Esophagus (tissue), 2 donors: Measurements from ENCODE around the gene B4GALNT4. TPM values are rescaled to one million over a fixed set of nuclear protein-coding genes. Genes with fewer than 3 reads are reported as not detected.
"Not testable (repeated sequence)": the region's sequence is repeated elsewhere in the genome, so short reads cannot be mapped to it uniquely, and the experiment has no call there.

Source experiments
- H3K27ac ChIP-seq, 2 donors: one replicate each; pipeline ENCODE4 v1.5.1; 2013; ENCODE audit warnings: low read depth in 2 of 2, mild to moderate bottlenecking in 2 of 2, inconsistent platforms in 1 of 2, low read length in 1 of 2, moderate library complexity in 1 of 2
- H3K27me3 ChIP-seq, 2 donors: one replicate each; pipeline ENCODE4 v1.6.1; 2013; ENCODE audit warnings: low read length in 2 of 2, control low read depth in 1 of 2, mild to moderate bottlenecking in 1 of 2; ENCODE audit not compliant: insufficient read depth in 2 of 2, control insufficient read depth in 1 of 2
- H3K36me3 ChIP-seq, 2 donors: one replicate each; pipeline ENCODE4 v1.6.1; 2013; ENCODE audit warnings: low read length in 1 of 2; ENCODE audit not compliant: control insufficient read depth in 2 of 2, insufficient read depth in 2 of 2
- H3K4me1 ChIP-seq, 2 donors: one replicate each; pipeline ENCODE4 v1.6.1; 2013; ENCODE audit warnings: low read length in 1 of 2; ENCODE audit not compliant: control insufficient read depth in 2 of 2, insufficient read depth in 2 of 2
- H3K4me3 ChIP-seq, 2 donors: one replicate each; pipeline ENCODE4 v1.5.1; 2013; ENCODE audit warnings: low read length in 2 of 2, mild to moderate bottlenecking in 2 of 2, low read depth in 1 of 2, moderate library complexity in 1 of 2
- H3K9me3 ChIP-seq, 2 donors: one replicate each; pipeline ENCODE4 v1.6.1; 2013; ENCODE audit warnings: mild to moderate bottlenecking in 2 of 2, low read depth in 1 of 2, low read length in 1 of 2, moderate library complexity in 1 of 2; ENCODE audit not compliant: control insufficient read depth in 2 of 2, insufficient read depth in 1 of 2
- WGBS, 2 donors: extraction: QIAGEN DNeasy Blood & Tissue Kit; methylation state at CpG; one replicate each; pipeline ENCODE4 v1.1.7; 2013; 5-methylcytosine and 5-hydroxymethylcytosine counted together
- polyA plus RNA-seq, 2 donors: library from polyadenylated mRNA; stranded (reverse); fragments of 200-250 nt; gene quantifications; one replicate each; pipeline ENCODE4 v1.2.3, GENCODE V29; 2013
- donor health status: healthy with polysubstance abuse.
- donor health status: Bipolar disorder and iron deficiency.

B4GALNT4 gene
- polyA plus RNA-seq, 2 donors, result 5.0 to 5.2 TPM

GRCh38 chr11:418343-419247 lies 49.3 kb downstream of the B4GALNT4 start:
- H3K36me3 ChIP-seq, result peaks cover 0 to 2% of the 10 kb centered on the region in 2 donors
- H3K27ac ChIP-seq, result no peak overlapping the region
- no peak overlapping the region for H3K4me3 ChIP-seq
- H3K27me3 ChIP-seq, result peaks cover 0 to 5% of the 10 kb centered on the region in 2 donors
- peaks cover 4 to 8% of the 10 kb centered on the region in 2 donors for H3K4me1 ChIP-seq
- 90 to 92% methylated on average over 24 to 30 of the region's 30 CpGs for WGBS, 2 donors
- no peaks in the 10 kb centered on the region for H3K9me3 ChIP-seq

GRCh38 chr11:419248-420005 lies 50.1 kb downstream of the B4GALNT4 start:
- peaks cover 0 to 2% of the 10 kb centered on the region in 2 donors for H3K27me3 ChIP-seq
- H3K4me1 ChIP-seq, result peaks cover 4 to 7% of the 10 kb centered on the region in 2 donors
- no peak overlapping the region for H3K27ac ChIP-seq
- H3K9me3 ChIP-seq, result no peaks in the 10 kb centered on the region
- H3K4me3 ChIP-seq, result no peak overlapping the region
- 87 to 90% methylated on average over 20 of the region's 20 CpGs for WGBS, 2 donors
- peaks cover 0 to 2% of the 10 kb centered on the region in 2 donors for H3K36me3 ChIP-seq

- no peak overlapping the region for H3K27ac ChIP-seq
- no peak overlapping the region for H3K4me3 ChIP-seq
- H3K9me3 ChIP-seq, result no peaks in the 10 kb centered on the region
- WGBS, 2 donors, result 68 to 74% methylated on average over 68 to 71 of the region's 71 CpGs
- H3K36me3 ChIP-seq, result peaks cover 0 to 2% of the 10 kb centered on the region in 2 donors
- H3K27me3 ChIP-seq, result no peaks in the 10 kb centered on the region
- peaks cover 4 to 7% of the 10 kb centered on the region in 2 donors for H3K4me1 ChIP-seq
Observed at GRCh38 chr11:420054-420910, 51.0 kb downstream of the B4GALNT4 start.

GRCh38 chr11:420911-421321 lies 51.6 kb downstream of the B4GALNT4 start:
- H3K27me3 ChIP-seq, result no peaks in the 10 kb centered on the region
- H3K4me1 ChIP-seq, result peaks cover 3 to 6% of the 10 kb centered on the region in 2 donors
- no peaks in the 10 kb centered on the region for H3K9me3 ChIP-seq
- peaks cover 0 to 2% of the 10 kb centered on the region in 2 donors for H3K36me3 ChIP-seq
- WGBS, 2 donors, result 83 to 87% methylated on average over 18 to 21 of the region's 21 CpGs
- no peak overlapping the region for H3K4me3 ChIP-seq
- H3K27ac ChIP-seq, result no peak overlapping the region

GRCh38 chr11:422249-422656 lies 53.0 kb downstream of the B4GALNT4 start:
- H3K36me3 ChIP-seq, result peaks cover 0 to 2% of the 10 kb centered on the region in 2 donors
- WGBS, 2 donors, result 86 to 87% methylated on average over 10 of the region's 10 CpGs
- peaks cover 0 to 5% of the 10 kb centered on the region in 2 donors for H3K4me1 ChIP-seq
- no peak overlapping the region for H3K4me3 ChIP-seq
- H3K27me3 ChIP-seq, result no peaks in the 10 kb centered on the region
- no peaks in the 10 kb centered on the region for H3K9me3 ChIP-seq
- no peak overlapping the region for H3K27ac ChIP-seq

- 90 to 92% methylated on average over 4 of the region's 4 CpGs for WGBS, 2 donors
- Histone ChIP-seq H3K27ac (no peak overlapping the region), H3K4me1 (peaks cover 0 to 5% of the 10 kb centered on the region in 2 donors), H3K4me3 (no peak overlapping the region), H3K27me3 (no peaks in the 10 kb centered on the region), H3K36me3 (peaks cover 0 to 2% of the 10 kb centered on the region in 2 donors), H3K9me3 (no peaks in the 10 kb centered on the region)
Observed at GRCh38 chr11:424232-424631, 54.9 kb downstream of the B4GALNT4 start.

GRCh38 chr11:424766-425165 lies 55.5 kb downstream of the B4GALNT4 start:
- WGBS, 2 donors, result 74 to 75% methylated on average over 27 to 34 of the region's 45 CpGs
- not testable (repeated sequence) for H3K4me1 ChIP-seq, H3K9me3 ChIP-seq, H3K27ac ChIP-seq, H3K27me3 ChIP-seq, H3K36me3 ChIP-seq, H3K4me3 ChIP-seq

- no peak overlapping the region for H3K4me3 ChIP-seq
- H3K27me3 ChIP-seq, result no peaks in the 10 kb centered on the region
- peaks cover 0 to 2% of the 10 kb centered on the region in 2 donors for H3K36me3 ChIP-seq
- no peaks in the 10 kb centered on the region for H3K9me3 ChIP-seq
- H3K4me1 ChIP-seq, result peaks cover 0 to 5% of the 10 kb centered on the region in 2 donors
- 78 to 86% methylated on average over 4 of the region's 4 CpGs for WGBS, 2 donors
- no peak overlapping the region for H3K27ac ChIP-seq
Observed at GRCh38 chr11:425301-425700, 56.0 kb downstream of the B4GALNT4 start.

GRCh38 chr11:426851-427250 lies 57.6 kb downstream of the B4GALNT4 start:
- H3K27ac ChIP-seq, result no peak overlapping the region
- H3K27me3 ChIP-seq, result no peaks in the 10 kb centered on the region
- 91 to 94% methylated on average over 8 of the region's 8 CpGs for WGBS, 2 donors
- H3K4me1 ChIP-seq, result no peaks in the 10 kb centered on the region
- no peaks in the 10 kb centered on the region for H3K9me3 ChIP-seq
- H3K36me3 ChIP-seq, result no peaks in the 10 kb centered on the region
- H3K4me3 ChIP-seq, result no peak overlapping the region
